ENCODE data around the gene HIC1. TPM values are rescaled to one million over a fixed set of nuclear protein-coding genes. Genes with fewer than 3 reads are reported as not detected.

The HIC1 gene
- total RNA-seq, 2 experiments from 2014 or later = 0.19 to 0.32 TPM

- no peak overlapping the region for H2AFZ ChIP-seq (ENCODE audit: low read length)
- peak; percentile 49 for DNase-seq (ENCODE audit: low spot score)
- H3K79me2 ChIP-seq (ENCODE audit: insufficient read depth, low read depth, low read length) = no peaks in the 10 kb centered on the region
- H3K9me3 ChIP-seq (ENCODE audit: low read length) = no peaks in the 10 kb centered on the region
- no TSS peak for BruUV-seq (replicated peaks)
- H3K9me2 ChIP-seq (ENCODE audit: insufficient read depth, low read length) = no peaks in the 10 kb centered on the region
- H4K20me1 ChIP-seq (ENCODE audit: insufficient read depth, low read length) = no peaks in the 10 kb centered on the region
- no peak overlapping the region for H3K4me2 ChIP-seq (ENCODE audit: low read length)
- H3K4me1 ChIP-seq (ENCODE audit: insufficient read depth, low read length, poor library complexity, severe bottlenecking) = peaks cover 25% of the 10 kb centered on the region
- CTCF ChIA-PET (ENCODE audit: unreplicated experiment) = interaction anchor here (1.5 kb wide), 1 partner anchor 81 kb away, joined by 4 read pairs; no protein-coding TSS in a partner anchor
- POLR2A ChIA-PET = no interaction called here
- no peak overlapping the region for H3K4me3 ChIP-seq (ENCODE audit: low read depth, low read length, poor library complexity, severe bottlenecking)
- no peaks in the 10 kb centered on the region for H3K36me3 ChIP-seq (ENCODE audit: insufficient read depth, low read length)
- peak overlapping the region; percentile 16 for H3K27ac ChIP-seq (ENCODE audit: low read depth, low read length, poor library complexity, severe bottlenecking)
- TF ChIP-seq CTCF (conservative IDR thresholded peaks at IDR 0.05; ENCODE audit: low read length) = no peak
- no peak for TF ChIP-seq EZH2phosphoT487 (IDR thresholded peaks at IDR 0.05; ENCODE audit: borderline replicate concordance, low read depth, low read length)
- intact Hi-C loops (cut with micrococcal nuclease; ENCODE audit: unreplicated experiment) = no loop called here
Observed at GRCh38 chr17:2068519-2069051, 13.7 kb downstream of the HIC1 start.

- Histone ChIP-seq H3K4me2 (ENCODE audit: low read length) (no peak overlapping the region), H3K9me2 (ENCODE audit: insufficient read depth, low read length) (no peaks in the 10 kb centered on the region), H3K79me2 (ENCODE audit: insufficient read depth, low read depth, low read length) (no peaks in the 10 kb centered on the region), H3K36me3 (ENCODE audit: insufficient read depth, low read length) (no peaks in the 10 kb centered on the region), H3K4me1 (ENCODE audit: insufficient read depth, low read length, poor library complexity, severe bottlenecking) (peaks cover 11% of the 10 kb centered on the region), H4K20me1 (ENCODE audit: insufficient read depth, low read length) (no peaks in the 10 kb centered on the region), H3K4me3 (ENCODE audit: low read depth, low read length, poor library complexity, severe bottlenecking) (no peak overlapping the region), H3K9me3 (ENCODE audit: low read length) (no peaks in the 10 kb centered on the region), H2AFZ (ENCODE audit: low read length) (no peak overlapping the region), H3K27ac (ENCODE audit: low read depth, low read length, poor library complexity, severe bottlenecking) (no peak overlapping the region)
- DNase-seq (ENCODE audit: low spot score) = no peak
- no TSS peak for BruUV-seq (replicated peaks)
- no peak for TF ChIP-seq EZH2phosphoT487 (IDR thresholded peaks at IDR 0.05; ENCODE audit: borderline replicate concordance, low read depth, low read length)
- TF ChIP-seq CTCF (conservative IDR thresholded peaks at IDR 0.05; ENCODE audit: low read length) = 0 out of 2 replicates have a peak, but pooled peaks have one; percentile 39
- intact Hi-C loops (cut with micrococcal nuclease; ENCODE audit: unreplicated experiment) = no loop called here
- POLR2A ChIA-PET = no interaction called here
- CTCF ChIA-PET (ENCODE audit: unreplicated experiment) = no interaction called here
Observed at GRCh38 chr17:2070241-2071023, 15.5 kb downstream of the HIC1 start.

GRCh38 chr17:2071024-2071385 lies 16.1 kb downstream of the HIC1 start:
- intact Hi-C loops (cut with micrococcal nuclease; ENCODE audit: unreplicated experiment) = no loop called here
- H3K4me1 ChIP-seq (ENCODE audit: insufficient read depth, low read length, poor library complexity, severe bottlenecking) = peaks cover 11% of the 10 kb centered on the region
- H3K9me2 ChIP-seq (ENCODE audit: insufficient read depth, low read length) = no peaks in the 10 kb centered on the region
- DNase-seq (ENCODE audit: low spot score) = no peak
- H3K79me2 ChIP-seq (ENCODE audit: insufficient read depth, low read depth, low read length) = no peaks in the 10 kb centered on the region
- ChIA-PET CTCF (ENCODE audit: unreplicated experiment) (no interaction called here), POLR2A (no interaction called here)
- H3K4me3 ChIP-seq (ENCODE audit: low read depth, low read length, poor library complexity, severe bottlenecking) = no peak overlapping the region
- H3K9me3 ChIP-seq (ENCODE audit: low read length) = no peaks in the 10 kb centered on the region
- H2AFZ ChIP-seq (ENCODE audit: low read length) = no peak overlapping the region
- no TSS peak for BruUV-seq (replicated peaks)
- no peaks in the 10 kb centered on the region for H3K36me3 ChIP-seq (ENCODE audit: insufficient read depth, low read length)
- TF ChIP-seq CTCF (conservative IDR thresholded peaks at IDR 0.05; ENCODE audit: low read length) (no peak), EZH2phosphoT487 (IDR thresholded peaks at IDR 0.05; ENCODE audit: borderline replicate concordance, low read depth, low read length) (no peak)
- H3K4me2 ChIP-seq (ENCODE audit: low read length) = no peak overlapping the region
- H3K27ac ChIP-seq (ENCODE audit: low read depth, low read length, poor library complexity, severe bottlenecking) = no peak overlapping the region
- no peaks in the 10 kb centered on the region for H4K20me1 ChIP-seq (ENCODE audit: insufficient read depth, low read length)

All from OCI-LY7 (cell line).